DMS79 treated with DMSO at 0.1 percent for 48 hours (cell line): Measurements from ENCODE around the gene LIN9.
"Not testable (repeated sequence)": the region's sequence is repeated elsewhere in the genome, so short reads cannot be mapped to it uniquely, and the experiment has no call there.

Source experiments
- DNase-seq: peaks from one replicate; lab custom pipeline; 2025; lab: John Stamatoyannopoulos, UW

Gene LIN9

GRCh38 chr1:226212545-226212944, 96.4 kb downstream of the LIN9 start:
- no peak for DNase-seq

GRCh38 chr1:226211181-226211821, 97.7 kb downstream of the LIN9 start:
- no peak for DNase-seq

- DNase-seq: no peak
Measured at GRCh38 chr1:226210571-226211176, 98.3 kb downstream of the LIN9 start.

DNA sequence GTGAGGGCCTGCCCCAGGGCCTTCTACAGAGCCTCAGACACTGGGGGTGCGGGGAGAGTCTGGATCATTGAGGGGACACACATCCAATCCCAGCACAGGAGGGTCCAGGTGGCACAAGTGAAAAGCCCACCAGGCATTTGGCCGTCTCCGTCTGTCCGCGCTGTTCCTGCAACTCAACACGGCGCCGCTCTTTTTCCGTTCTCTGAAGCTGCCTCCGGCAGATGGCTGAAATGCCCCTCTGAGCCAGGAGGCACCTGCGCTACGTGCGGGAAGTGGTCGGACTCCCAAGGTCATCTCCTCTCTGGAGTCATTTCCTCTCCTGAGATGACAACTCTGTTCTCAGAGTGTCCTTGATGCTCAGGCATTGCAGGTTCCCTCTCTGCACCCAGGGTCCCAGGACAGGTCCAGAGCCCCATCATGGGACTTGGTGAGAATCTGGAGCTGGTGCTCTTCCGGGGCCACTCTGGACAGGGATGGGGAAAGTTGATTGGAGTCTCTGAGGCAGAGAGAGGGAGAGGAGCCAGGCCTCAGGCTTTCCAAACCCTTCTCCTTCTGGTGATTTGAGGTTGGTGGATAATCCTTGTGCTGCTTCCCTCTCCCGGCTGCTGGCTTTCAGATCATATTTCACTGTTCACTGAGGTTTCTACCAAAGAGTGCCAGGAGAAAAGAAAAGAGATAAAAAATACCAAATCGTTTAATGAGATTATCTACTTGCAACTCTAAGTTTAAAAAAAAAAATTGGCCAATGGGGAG, 99.5 kb downstream of the LIN9 start:
- DNase-seq: no peak

DNA sequence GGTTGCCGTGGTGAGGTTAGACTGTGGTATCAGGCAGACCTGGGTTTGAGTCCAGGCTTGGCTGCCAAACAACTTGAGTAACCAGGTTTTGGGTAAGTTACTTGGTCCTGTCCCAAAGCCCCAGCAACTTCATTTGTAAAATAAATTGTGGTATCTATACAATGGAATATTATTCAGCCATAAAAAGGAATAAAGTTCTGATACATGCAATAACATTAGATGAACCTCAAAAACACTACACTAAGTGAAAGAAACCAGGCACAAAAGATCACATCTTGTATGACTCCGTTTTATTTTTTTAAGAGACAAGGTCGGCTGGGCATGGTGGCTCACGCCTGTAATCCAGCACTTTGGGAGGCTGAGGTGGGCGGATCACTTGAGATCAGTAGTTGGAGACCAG, 101.9 kb downstream of the LIN9 start:
- DNase-seq: no peak

GRCh38 chr1:226204198-226204597, 104.8 kb downstream of the LIN9 start:
- DNase-seq: no peak

- DNase-seq: no peak
Measured at GRCh38 chr1:226203655-226204054, 105.3 kb downstream of the LIN9 start.

DNA sequence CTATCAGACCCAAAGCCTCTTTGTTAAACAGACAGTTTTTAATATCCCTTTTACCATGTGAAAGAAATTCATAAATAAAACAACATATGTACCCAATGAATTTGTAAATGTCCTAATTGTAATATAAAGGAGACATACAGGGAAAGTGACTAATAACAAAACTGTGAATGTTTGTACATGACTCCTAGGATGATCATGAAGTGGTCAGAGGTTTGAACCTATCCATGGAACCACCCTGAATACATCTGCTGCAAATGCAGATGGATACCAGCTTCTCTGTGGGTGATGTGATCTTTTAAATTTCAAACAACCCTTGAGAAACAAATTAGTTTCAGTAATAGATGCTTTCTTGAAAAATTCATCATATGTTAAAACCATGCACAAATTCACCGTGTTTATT, 105.7 kb downstream of the LIN9 start:
- no peak for DNase-seq

DNA sequence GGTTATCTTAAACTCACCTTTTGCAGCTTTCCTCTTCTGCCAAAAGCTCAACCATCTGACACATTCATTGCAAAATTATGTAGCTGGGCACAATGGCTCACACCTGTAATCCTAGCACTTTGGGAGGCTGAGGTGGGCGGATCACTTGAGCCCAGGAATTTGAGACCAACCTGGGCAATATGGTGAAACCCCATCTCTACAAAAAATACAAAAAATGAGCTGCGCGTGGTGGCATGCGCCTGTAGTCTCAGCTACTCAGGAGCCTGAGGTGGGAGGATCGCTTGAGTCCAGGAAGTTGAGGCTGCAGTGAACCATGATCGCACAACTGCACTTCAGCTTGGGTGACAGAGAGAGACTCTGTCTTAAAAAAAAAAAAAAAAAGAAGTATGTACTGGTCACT, 106.3 kb downstream of the LIN9 start:
- DNase-seq: not testable (repeated sequence)

- DNase-seq: no peak
Measured at GRCh38 chr1:226202246-226202645, 106.7 kb downstream of the LIN9 start.

DNA sequence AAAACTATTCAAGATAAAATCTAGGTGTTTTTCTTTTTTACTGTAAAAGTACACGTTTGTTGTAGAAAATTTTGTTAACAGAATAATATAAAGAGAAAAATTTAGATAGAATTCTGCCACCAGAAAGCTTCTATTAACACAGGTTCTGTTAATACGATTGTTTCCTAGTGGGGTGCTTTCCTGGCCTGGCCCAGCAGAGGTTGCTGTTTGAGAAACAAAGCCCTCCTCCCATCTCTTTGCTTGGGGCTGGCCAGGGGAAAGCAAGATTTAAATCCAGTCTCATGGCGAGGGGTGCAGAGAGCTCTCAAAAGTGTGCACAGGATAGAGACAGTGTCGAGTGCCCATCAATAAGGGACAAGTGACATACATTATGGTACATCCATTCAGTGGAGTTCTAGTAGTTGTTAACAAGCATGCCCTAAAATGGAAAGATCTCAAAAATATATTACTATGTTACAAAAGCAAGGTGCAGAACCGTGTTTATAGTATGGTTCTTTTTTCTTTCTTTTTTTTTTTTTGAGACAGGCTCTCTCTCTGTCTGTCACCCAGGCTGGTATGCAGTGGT, 107.9 kb downstream of the LIN9 start:
- DNase-seq: no peak

DNA sequence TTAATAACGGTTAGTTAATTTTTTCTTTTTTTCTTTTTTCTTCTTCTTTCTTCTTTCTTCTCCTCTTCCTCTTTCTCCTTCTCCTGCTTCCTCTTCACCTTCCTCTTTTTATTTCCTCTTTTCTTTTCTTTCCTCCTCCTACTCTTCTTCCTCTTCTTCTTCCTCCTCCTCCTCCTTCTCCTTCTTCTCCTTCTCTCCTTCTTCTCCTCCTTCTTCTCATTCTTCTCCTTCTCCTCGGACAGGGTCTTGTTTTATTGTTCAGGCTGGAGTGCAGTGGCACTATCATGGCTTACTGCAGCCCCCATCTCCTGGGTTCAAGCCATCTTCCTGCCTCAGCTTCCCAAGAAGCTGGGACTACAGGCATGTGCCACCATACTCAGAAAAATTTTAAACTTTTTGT, 109.0 kb downstream of the LIN9 start:
- DNase-seq: no peak

DNA sequence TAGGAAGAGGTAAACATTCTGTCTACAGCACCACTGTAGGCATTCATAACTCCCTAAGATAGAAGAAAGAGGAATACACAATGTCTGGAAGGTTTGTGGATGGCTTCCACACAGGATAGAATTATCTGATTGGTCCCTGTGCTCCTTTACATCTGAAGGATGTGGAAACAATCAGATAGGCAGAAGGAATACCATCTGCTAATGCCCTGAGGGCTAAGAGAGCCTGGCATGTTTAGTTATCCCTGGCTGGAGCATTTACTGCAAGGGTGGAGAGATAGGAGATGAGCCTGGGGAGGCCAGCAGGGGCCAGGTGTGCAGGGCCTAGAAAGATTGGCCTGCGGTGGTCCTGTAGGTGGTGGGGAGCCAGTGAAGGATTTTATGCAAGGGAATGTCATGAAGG, 113.8 kb downstream of the LIN9 start:
- no peak for DNase-seq

DNA sequence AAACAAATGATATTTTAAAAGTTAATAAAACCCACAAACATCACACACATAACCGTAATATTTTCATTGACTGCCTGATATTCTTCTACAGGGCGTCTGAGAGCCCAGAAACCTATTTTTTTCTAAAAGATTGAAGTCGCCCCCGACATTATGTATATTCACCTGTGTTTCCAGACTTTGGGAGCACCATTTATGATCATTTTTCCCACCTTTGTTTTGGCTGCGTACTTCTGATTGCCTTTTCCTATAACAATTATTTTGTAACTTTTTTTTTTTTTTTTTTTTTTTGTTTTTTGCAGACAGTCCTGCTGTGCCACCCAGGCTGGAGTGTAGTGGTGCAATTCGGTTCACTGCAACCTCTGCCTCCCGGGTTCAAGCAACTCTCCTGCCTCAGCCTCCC, 121.6 kb downstream of the LIN9 start:
- DNase-seq: no peak

DNA sequence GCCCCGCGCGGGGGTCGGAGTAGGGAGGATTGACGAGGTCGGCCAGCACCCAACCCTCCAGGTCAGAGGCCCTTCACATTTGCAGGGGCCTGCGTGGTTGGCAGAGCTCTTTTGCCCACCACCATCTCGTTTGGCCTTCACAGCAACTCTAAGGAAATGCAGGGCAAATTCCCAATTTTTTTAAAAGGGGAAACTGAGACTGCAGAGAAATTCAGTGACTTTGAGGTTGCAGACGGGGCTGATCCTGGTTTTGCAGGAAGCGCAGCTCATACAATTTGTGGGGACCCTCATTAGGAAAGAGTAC, 122.0 kb downstream of the LIN9 start:
- DNase-seq: no peak

- DNase-seq: peak; percentile 96
Measured at GRCh38 chr1:226186124-226187018, 122.6 kb downstream of the LIN9 start, which contains the start of gene ACBD3. ACBD3 (minus strand) TSS chr1:226186741; CDS start chr1:226186675, 66 bp downstream.

- no peak for DNase-seq
Measured at GRCh38 chr1:226185141-226186036, 123.6 kb downstream of the LIN9 start.

DNA sequence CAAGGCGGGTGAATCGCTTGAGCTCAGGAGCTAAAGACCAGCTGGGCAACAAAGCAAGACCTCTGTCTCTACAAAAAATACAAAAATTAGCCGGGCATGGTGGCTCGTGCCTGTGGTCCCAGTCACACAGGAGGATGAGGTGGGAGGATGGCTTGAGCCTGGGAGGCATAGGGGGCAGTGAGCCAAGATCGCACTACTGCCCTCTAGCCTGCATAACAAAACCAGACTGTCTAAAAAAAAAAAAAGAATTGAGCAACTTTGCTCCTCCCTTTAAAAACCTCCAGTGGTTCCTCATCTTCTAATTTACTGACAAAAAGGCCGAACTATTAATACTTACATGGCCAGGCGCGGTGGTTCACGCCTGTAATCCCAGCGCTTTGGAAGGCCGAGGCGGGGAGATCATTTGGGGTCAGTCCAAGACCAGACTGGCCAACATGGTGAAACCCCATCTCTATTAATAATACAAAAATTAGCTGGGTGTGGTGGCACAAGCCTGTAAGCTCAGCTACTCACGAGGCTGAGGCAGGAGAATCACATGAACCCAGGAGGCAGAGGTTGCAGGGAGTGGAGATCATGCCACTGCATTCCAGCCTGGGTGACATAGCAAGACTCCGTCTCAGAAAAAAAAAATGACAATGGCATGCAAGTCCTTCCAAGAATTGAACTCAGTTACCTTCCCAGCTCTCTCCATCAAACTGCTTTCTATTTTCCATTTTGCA, 126.8 kb downstream of the LIN9 start:
- no peak for DNase-seq
